GM18520 (cell line): ENCODE results near the gene GEMIN2.
"Not testable (repeated sequence)": the region's sequence is repeated elsewhere in the genome, so short reads cannot be mapped to it uniquely, and the experiment has no call there.

Experiments used
- ATAC-seq: cut with Tn5 transposase; IDR thresholded peaks from one replicate; pipeline ENCODE4 v1.9.1; 2021; ENCODE audit not compliant: unreplicated experiment

GEMIN2 gene

DNA sequence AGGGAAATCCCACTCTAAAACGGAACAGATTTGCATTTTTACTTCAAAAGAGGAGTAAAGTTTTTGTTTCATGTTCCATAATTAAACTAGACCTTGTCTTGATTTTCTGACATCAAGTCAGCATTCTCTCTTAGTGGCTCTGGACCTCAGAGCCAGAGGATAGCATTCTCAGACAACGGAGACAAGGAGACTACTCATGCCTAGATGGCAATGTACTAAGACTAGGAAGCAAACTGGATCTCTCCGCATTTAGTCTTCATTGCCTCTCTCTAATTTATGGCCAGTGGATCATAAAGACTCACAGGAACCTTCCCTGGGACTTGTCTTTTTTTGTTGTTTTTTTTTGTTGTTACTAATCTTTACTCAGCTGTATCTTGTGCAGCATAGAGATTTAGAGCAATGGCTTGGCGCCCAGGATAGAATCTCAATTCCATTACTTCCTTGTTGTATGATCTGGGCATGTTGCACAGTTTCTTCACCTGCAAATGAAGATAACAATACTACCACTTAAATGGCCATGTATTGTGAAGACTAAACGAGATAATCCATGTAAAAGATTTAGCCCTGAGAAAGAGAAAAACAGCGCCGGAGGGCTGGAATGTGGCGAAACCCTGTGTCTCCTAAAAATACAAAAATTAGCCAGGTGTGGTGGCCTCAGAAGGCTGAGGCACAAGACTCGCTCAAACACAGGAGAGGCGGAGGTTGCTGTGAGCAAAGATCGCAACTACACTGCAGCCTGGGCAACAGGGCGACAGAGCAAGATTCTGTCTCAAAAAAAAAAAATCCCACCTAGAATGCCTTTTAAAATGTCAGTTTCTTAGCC is 4.0 kb upstream of the GEMIN2 start:
- no peak for ATAC-seq

- ATAC-seq, result no peak
These were observed 444 bp upstream of the GEMIN2 start for GRCh38 chr14:39113685-39114072.

DNA sequence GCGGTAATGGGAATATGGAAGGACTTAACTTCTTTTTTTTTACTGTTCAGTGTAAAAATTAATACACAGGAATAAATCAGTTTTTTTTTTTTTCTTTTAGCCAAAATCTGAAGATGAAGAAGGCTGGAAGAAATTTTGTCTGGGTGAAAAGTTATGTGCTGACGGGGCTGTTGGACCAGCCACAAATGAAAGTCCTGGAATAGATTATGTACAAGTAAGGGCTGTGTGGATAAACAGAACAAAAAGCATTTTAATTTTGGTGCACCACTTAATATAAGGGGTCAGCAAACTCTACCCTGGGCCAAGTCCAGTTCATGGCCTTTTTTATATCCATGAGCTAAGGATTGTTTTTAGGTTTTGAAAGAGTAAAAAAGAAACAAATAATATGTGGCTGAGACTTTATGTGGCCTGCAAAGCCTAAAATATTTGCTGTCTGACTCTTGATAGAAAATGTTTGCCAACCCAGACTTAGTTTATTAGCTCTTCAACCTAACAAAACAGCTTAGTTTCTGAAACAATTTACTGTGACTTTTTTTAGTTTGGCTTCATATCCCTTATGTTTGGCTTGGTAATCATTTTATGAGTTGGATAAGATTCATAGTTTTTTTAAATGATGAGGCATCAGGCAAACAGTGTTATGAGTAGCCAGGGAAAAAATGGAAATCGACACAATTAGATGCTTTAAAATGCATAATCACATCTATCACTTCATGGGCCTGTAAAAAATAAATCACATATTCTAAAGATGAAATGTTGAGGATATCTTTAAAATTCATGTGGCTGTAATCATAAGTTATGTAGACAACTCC is 8.4 kb downstream of the GEMIN2 start:
- no peak for ATAC-seq

DNA sequence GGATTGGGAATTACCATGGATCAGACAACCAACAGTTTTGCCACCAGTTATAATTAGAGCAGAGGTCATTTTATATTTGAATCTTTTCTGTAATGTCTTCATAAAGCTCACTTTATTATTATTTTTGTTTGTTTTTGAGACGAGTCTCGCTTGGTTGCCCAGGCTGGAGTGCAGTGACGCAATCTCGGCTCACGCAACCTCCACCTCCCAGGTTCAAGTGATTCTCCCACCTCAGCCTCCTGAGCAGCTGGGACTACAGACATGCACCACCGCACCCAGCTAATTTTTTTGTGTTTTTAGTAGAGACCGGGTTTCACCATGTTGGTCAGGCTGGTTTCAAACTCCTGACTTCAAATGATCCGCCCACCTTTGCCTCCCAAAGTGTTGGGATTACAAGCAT is 23.7 kb downstream of the GEMIN2 start:
- ATAC-seq, result not testable (repeated sequence)

- ATAC-seq, result no peak
These were observed 24.3 kb downstream of the GEMIN2 start for GRCh38 chr14:39138440-39138839.

DNA sequence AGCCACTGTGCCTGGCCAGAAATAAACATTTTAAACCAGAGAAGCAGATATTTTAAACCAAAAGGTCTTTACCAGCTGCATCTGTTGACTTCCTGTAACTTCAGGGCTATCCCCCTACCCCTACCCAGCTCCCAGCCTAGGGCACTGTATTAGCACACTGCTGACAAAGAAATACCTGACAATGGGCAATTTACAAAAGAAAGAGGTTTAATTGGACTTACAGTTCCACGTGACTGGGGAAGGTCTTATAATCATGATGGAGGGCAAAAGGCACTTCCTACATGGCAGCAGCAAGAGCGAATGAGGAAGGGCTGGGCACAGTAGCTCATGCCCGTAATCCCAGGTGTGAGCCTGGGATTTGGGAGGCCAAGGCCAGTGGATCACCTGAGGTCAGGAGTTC is 26.0 kb downstream of the GEMIN2 start:
- no peak for ATAC-seq

DNA sequence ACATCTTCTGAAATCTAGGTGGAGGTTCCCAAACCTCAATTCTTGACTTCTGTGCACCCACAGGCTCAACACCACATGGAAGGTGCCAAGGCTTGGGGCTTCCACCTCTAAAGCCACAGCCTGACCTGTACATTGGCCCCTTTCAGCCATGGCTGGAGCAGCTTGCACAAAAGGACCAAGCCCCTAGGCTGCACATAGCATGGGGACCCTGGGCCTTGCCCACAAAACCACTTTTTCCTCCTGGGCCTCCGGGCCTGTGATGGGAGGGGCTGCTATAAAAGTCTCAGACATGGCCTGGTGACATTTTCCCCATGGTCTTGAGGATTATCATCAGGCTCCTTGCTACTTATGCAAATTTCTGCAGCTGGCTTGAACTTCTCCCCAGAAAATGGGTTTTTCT is 27.5 kb downstream of the GEMIN2 start:
- ATAC-seq, result not testable (repeated sequence)

DNA sequence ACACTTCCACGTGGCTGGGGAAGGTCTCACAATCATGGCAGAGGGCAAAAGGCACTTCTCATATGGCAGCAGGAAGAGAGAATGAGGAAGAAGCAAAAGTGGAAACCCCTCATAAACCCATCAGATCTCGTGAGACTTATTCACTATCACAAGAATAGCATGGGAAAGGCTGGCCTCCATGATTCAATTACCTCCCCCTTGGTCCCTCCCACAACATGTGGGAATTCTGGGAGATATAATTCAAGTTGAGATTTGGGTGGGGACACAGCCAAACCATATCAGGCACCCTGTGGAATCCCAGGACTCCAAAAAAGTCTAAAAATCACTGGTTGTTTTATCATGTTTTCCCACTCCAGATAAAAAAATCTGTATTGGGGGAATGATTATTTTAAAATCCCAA is 29.1 kb downstream of the GEMIN2 start:
- not testable (repeated sequence) for ATAC-seq

GRCh38 chr14:39145266-39145966 is 31.3 kb downstream of the GEMIN2 start:
- ATAC-seq, result no peak

DNA sequence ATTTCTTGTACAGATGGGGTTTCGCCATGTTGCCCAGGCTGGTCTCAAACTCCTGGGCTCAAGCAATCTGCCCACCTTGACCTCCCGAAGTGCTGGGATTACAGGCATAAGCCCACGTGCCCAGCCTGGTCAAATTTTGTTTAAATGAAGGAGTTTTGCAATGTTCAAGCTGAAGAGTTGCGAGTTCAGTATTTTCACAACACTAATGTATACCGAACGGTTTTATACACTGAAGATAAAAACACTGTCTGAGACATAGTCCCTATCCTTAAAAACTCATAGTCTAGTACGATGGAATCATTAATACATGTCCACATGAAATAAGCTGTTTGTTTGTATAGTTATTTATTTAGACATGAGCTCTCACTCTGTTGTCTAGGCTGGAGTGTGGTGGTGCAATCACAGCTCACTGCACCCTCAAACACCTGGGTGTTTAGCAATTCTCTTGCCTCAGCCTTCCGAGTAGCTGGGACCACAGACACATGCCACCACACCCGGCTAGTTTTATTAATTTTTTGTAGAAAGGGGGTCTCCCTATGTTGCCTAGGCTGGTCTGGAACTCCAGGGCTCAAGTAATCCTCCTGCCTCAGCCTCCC is 40.6 kb downstream of the GEMIN2 start:
- no peak for ATAC-seq

DNA sequence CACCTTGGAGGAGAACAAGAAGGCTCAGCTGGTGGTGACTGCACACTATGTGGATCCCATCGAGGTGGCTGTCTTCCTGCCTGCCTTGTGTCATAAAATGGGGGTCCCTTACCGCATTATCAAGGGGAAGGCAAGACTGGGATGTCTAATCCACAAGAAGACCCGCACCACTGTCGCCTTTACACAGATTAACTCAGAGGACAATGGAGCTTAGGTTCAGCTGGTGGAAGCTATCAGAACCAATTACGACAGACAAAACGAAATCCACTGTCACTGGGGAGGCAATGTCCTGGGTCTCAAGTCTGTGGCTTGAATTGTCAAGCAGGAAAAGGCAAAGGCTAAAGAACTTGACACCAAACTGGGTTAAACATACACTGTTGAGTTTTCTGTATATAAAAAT is 43.4 kb downstream of the GEMIN2 start:
- ATAC-seq, result no peak

DNA sequence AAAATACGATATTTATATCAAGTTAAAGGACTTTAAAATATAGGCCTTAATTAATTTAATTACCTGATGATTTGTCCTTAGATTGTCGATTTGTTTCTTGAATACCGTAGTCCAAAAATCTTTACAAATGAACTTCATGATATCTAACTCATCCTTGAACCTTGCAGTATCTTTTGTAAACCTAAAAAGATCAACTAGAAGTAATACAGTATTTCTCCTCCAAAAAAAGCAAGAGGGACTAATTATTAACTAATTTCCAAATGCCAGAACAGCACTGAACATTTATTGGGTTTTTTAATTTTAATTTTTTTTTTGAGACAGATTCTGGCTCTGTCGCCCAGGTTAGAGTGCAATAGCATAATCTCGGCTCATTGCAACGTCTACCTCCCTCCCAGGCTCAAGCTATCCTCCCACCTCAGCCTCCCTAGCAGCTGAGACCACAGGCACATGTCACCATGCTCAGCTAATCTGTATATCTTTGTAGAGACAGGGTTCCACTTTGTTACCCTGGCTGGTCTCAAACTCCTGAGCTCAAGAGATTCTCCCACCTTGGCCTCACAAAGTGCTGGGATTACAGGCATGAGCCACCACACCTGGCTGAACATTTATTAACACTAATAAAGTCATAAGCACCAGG is 44.2 kb downstream of the GEMIN2 start:
- ATAC-seq, result no peak

- no peak for ATAC-seq
These were observed 46.4 kb downstream of the GEMIN2 start for GRCh38 chr14:39160494-39160893.

GRCh38 chr14:39167797-39168320 is 53.7 kb downstream of the GEMIN2 start:
- not testable (repeated sequence) for ATAC-seq

DNA sequence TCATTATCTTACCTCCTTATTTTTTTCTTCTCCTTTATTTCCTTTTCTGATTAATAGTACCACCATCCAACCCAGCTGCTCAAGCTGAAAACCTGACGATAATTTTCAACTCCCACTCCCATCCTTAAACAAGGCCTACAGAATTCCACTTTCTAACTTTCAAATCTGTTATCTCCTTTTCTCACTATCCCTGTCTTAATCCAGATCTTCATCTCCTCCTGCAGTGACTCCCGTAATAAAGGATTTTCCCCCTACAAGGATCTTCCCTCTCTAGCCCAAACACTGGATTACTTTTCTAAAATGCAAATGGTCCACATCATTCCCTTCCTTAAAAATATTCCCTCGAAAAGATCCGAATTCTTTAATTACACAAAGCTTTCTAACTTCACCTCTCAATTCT is 54.5 kb downstream of the GEMIN2 start:
- ATAC-seq, result no peak

GRCh38 chr14:39169541-39169900 is 55.4 kb downstream of the GEMIN2 start:
- no peak for ATAC-seq

DNA sequence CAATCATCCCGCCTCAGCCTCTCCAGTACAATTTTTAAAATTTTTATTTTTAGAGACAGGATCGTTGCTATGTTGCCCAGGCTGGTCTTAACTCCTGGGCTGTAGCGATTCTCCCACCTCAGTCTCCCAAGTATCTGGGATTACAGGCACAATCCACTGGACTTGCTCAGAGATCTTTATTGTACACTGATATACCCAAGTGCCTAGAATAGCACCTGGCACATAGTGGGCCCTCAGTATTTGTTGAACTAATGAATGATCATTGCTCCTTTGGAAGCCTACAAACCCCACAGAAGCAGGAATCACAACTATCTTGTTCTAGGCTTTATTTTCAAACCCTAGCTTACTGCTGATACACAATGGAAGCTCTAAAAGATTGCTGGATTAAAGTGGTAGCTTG is 59.1 kb downstream of the GEMIN2 start:
- no peak for ATAC-seq

DNA sequence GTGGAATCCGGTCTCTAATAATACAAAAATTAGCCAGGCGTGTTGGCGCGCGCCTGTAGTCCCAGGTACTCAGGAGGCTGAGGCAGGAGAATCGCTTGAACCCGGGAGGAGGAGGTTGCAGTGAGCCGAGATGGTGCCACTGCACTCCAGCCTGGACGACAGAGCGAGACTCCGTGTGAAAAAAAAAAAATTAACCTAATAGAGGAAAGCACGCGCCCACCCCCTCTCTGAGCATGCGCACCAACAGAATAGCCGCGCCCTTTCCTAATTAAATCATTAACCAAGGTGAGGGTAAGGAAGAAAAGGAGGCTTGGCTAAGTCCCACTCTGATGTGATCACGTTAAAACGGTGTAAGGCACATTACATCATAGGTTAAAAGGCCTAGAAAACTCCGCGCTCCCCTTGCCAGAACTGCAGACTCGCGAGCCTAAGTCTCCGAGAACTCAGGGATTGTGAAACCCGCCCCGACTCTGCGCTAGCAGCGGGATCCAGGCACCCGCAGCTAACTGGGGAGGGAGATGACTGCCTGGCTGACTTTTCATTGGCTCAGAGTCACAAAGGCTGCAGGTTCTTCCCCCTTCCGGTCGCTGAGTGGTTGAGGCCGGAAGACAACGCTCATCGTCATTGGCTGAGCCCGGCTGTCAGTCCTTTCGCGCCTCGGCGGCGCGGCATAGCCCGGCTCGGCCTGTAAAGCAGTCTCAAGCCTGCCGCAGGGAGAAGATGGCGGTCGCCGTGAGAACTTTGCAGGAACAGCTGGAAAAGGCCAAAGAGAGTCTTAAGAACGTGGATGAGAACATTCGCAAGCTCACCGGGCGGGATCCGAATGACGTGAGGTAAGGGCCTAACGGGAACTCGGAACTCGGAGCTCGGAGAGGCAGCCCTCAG is 60.7 kb downstream of the GEMIN2 start, which contains the start of gene PNN:
PNN (plus strand) TSS at position 695 of the 885 bp plus-strand sequence; CDS start at position 721, 26 bp downstream.
- peak; percentile 94 for ATAC-seq

DNA sequence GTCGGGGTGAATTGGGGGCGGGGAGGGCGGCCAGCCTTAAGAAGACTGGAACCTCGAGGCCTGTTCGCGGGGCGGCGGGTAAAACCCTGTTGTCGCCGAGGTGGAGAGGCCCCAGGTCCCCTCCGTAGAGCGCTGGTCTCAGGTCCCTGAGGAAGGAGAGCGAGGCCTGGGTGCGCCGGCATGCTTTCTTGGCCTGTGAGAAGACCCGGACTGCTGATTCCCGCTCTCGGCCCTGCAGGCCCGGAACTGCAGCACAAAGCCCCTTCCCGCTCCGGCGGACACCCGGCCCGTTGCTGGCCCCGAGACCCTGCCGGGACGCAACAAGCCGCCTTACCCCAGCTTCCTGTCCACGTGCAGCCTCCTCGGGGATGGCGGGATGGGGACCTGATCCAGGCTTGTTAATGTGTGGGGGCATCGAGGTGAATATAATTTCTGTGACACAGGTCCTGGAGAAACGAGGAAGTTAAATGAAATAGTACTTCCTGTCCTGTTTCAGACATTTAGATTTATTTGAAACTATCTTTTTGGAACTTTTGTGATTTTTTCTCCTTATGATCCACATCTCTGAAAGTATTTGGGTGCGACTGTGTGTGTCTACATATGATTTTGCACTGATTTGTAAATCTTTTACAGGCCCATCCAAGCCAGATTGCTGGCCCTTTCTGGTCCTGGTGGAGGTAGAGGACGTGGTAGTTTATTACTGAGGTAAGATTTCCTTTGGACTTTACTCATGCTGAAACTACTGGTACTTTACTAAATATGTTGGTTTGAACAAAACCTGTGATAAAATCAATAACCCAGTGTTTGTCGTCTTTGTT is 61.5 kb downstream of the GEMIN2 start:
- ATAC-seq, result no peak
